VCaP (cell line): Measurements from ENCODE around the gene ACACB.
"Not testable (repeated sequence)": the region's sequence is repeated elsewhere in the genome, so short reads cannot be mapped to it uniquely, and the experiment has no call there.

ENCODE experiments used
- H3K27ac ChIP-seq: fragments of 450-650 bp; 2 replicates; pipeline ENCODE4 v1.5.1; 2017
- CTCF ChIP-seq: fragments of 450-650 bp; conservative IDR thresholded peaks from 2 replicates; pipeline ENCODE4 v1.5.1; 2017; ENCODE audit warnings: mild to moderate bottlenecking, moderate library complexity

Gene ACACB

DNA sequence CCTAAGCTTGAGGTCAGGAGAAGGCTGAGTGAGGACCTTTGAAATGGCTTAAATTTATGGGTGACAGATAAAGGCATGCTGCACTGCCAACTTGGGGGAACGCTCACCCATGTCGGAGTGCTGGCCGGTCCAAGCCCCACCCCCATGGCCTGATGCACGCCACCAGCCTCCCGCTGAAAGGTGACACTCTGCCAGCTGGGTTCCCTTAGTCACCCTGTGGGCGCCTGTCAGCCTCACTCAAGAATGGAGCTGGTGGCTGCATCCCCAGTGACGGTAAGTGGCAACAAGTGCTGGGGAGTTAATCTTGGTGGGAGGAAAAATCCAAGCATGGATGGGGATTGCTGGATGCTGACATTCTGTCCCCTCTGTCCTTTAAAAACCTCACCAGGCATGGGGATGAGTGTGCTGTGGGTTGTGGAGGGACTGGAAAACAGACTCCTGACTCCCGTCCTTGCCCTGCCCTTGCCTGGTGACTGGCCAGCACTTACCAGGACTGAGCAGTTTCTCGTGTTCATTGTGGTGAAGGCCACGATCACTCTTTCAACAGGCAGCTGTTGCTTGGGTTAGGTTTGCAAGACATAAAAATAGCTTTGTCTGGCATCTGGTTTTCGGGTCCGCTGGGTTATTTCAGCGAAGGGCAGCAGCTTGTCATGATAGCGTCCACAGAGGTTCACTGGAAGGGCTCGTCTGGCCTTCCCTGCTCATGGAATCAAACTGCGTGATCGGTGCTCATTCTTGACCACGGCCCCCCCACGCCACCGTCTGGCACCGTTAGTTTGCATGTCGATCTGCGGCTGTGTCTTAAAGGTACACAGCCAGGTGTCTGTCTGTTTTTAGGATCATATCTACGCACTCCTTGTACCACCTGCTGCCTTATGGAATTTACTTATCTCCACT, 15.0 kb downstream of the ACACB start:
- TF ChIP-seq CTCF: no peak
- H3K27ac ChIP-seq: no peak overlapping the region

DNA sequence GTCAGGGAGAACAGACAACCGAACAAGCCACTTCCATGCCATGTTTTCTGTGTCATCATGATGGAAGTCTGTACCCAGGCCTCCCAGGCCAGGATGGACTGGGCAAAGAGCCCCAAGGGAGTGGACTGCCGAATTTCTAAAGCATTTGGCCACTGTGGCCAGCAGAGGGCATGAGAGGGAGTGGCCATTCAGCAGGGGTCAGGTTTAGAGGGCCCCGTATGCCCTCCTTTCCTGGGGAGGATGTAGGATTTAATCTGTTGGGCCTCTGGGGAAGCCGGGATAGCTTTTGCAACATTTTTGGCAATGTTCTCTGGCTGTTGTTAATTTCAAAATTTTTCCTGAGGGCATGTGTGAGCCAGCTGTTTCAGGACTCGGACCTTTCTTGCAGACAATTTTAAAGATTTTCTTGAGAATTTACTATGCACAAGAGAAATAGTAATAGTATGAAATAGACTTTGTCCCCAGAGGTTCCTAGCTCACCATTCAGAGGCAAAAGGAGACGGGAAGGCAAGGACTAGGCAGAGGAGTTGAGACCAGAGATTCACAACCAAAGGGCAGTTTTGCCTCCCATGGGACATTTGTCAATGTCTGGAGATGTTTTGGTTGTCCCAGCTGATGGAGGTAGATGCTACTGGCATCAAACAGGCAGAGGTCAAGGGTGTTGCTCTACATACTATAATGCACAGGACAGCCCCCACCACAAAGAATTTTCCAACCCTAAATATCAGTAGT, 18.0 kb downstream of the ACACB start:
- peak; percentile 76 for TF ChIP-seq CTCF
- no peak overlapping the region for H3K27ac ChIP-seq

DNA sequence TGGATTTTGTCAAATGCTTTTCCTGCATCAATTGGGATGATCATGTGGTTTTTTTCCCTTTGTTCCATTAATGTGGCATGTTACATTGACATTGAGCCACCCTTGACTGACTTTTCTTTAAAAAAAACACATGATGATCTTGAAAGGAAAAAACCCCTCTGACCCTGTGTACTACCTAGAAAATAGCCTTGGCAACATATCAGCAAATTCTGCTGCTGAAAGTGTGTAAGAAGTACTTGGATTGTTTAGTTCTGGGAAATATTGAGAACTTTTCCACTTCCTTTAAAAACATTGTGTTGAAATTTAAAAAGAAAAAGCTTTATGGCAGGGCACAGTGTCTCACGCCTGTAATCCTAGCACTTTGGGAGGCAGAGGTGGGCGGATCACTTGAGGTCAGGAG, 20.7 kb downstream of the ACACB start:
- no peak overlapping the region for H3K27ac ChIP-seq
- no peak for TF ChIP-seq CTCF

GRCh38 chr12:109139360-109139759, 23.0 kb downstream of the ACACB start:
- H3K27ac ChIP-seq: no peak overlapping the region
- no peak for TF ChIP-seq CTCF

- TF ChIP-seq CTCF: no peak
- no peak overlapping the region for H3K27ac ChIP-seq
Observed at GRCh38 chr12:109139791-109140190, 23.4 kb downstream of the ACACB start.

GRCh38 chr12:109140560-109140959, 24.2 kb downstream of the ACACB start:
- TF ChIP-seq CTCF: no peak
- no peak overlapping the region for H3K27ac ChIP-seq

DNA sequence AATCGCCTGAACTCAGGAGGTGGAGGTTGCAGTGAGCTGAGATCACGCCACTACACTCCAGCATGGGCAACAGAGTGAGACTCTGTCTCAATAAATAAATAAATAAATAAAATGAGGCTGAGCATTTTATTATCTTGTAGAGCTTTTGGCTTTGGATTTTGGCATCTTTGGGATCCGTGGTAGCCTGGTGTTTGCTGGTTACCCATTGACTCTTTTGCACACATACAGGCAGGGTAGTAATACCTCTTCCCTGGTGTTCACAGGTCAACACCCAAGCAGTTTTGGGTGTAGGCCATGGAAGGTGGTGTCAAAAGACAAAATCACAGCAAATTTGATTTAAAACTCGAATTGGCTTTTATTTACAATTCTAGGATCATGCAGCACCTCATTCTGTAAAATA, 27.8 kb downstream of the ACACB start:
- no peak overlapping the region for H3K27ac ChIP-seq
- no peak for TF ChIP-seq CTCF

- H3K27ac ChIP-seq: not testable (repeated sequence)
Observed at GRCh38 chr12:109147126-109147525, 30.7 kb downstream of the ACACB start.
